CD14-positive monocyte (primary cell): ENCODE data around the gene KRT17. TPM values are rescaled to one million over a fixed set of nuclear protein-coding genes. Genes with fewer than 3 reads are reported as not detected.

ENCODE experiments used
- DNase-seq, 3 donors: peaks; one replicate each; pipeline ENCODE4 v3.0.0-alpha.2; 2011 to 2022
- H2AFZ ChIP-seq: 2 replicates; pipeline ENCODE4 v1.6.0; 2012; ENCODE audit warnings: mild to moderate bottlenecking, low read depth, low read length, inconsistent platforms; ENCODE audit not compliant: insufficient read depth, poor library complexity, severe bottlenecking
- H3K27ac ChIP-seq, 2 donors: 1 replicate in 1 of 2; 2 replicates in 1 of 2; pipeline ENCODE4 v1.5.1; 2012 to 2013; ENCODE audit warnings: low read length in 2 of 2, control low read depth in 1 of 2, inconsistent platforms in 1 of 2, low read depth in 1 of 2, mild to moderate bottlenecking in 1 of 2
- H3K27me3 ChIP-seq, 2 donors: one replicate each; pipeline versions ENCODE4 v1.6.0 to v1.6.1; 2011 to 2013; ENCODE audit warnings: low read length in 2 of 2; ENCODE audit not compliant: control insufficient read depth in 2 of 2, insufficient read depth in 2 of 2
- H3K36me3 ChIP-seq, 2 donors: replicated peaks in 1 of 2; 1 replicate in 1 of 2; 2 replicates in 1 of 2; pipeline versions ENCODE4 v1.5.1 to v1.6.1; 2012 to 2013; ENCODE audit warnings: low read length in 2 of 2, control low read depth in 1 of 2, inconsistent platforms in 1 of 2, mild to moderate bottlenecking in 1 of 2; ENCODE audit not compliant: insufficient read depth in 2 of 2, control insufficient read depth in 1 of 2
- H3K4me1 ChIP-seq, 2 donors: 1 replicate in 1 of 2; 2 replicates in 1 of 2; pipeline versions ENCODE4 v1.5.1 to v1.6.1; 2012 to 2013; ENCODE audit warnings: low read length in 2 of 2, control low read depth in 1 of 2, inconsistent platforms in 1 of 2, mild to moderate bottlenecking in 1 of 2, moderate library complexity in 1 of 2; ENCODE audit not compliant: insufficient read depth in 2 of 2, control insufficient read depth in 1 of 2
- H3K4me2 ChIP-seq: replicated peaks from 2 replicates; pipeline ENCODE3; 2012; ENCODE audit warnings: low read length, moderate library complexity, mild to moderate bottlenecking; ENCODE audit not compliant: poor library complexity, severe bottlenecking; ENCODE audit errors: extremely low read depth
- H3K4me3 ChIP-seq, 3 experiments: fragments of 200-600 bp in 1 of 3; sonication (generic) in 1 of 3; replicated peaks in 1 of 3; 1 replicate in 2 of 3; 2 replicates in 1 of 3; pipeline ENCODE4 v1.5.1; 2011 to 2013; ENCODE audit warnings: low read length in 3 of 3, mild to moderate bottlenecking in 3 of 3, control low read depth in 2 of 3, low read depth in 2 of 3, inconsistent platforms in 1 of 3, moderate library complexity in 1 of 3
- H3K79me2 ChIP-seq: 2 replicates; pipeline ENCODE4 v1.6.0; 2012; ENCODE audit warnings: mild to moderate bottlenecking, control low read depth, inconsistent platforms, low read length, moderate library complexity; ENCODE audit not compliant: insufficient read depth
- H3K9ac ChIP-seq: 2 replicates; pipeline ENCODE4 v1.6.0; 2017; ENCODE audit warnings: low read length, mild to moderate bottlenecking; ENCODE audit not compliant: insufficient read depth, poor library complexity, severe bottlenecking
- H3K9me3 ChIP-seq, 2 donors: replicated peaks in 1 of 2; 1 replicate in 1 of 2; 2 replicates in 1 of 2; pipeline versions ENCODE4 v1.5.1 to v1.6.1; 2012 to 2013; ENCODE audit warnings: low read length in 2 of 2, control low read depth in 1 of 2; ENCODE audit not compliant: control insufficient read depth in 1 of 2, insufficient read depth in 1 of 2
- H4K20me1 ChIP-seq: 2 replicates; pipeline ENCODE4 v1.6.0; 2012; ENCODE audit warnings: mild to moderate bottlenecking, low read length, control low read depth, moderate library complexity; ENCODE audit not compliant: insufficient read depth
- H3K27ac Mint-ChIP-seq, 7 donors: one replicate each; pipeline ENCODE4 v1.8.0; 2020; ENCODE audit warnings: mild to moderate bottlenecking in 7 of 7, mixed read lengths in 7 of 7, moderate library complexity in 6 of 7, inconsistent platforms in 2 of 7
- H3K27me3 Mint-ChIP-seq, 3 donors: one replicate each; pipeline ENCODE4 v1.8.0; 2021 to 2022; ENCODE audit warnings: low read depth in 3 of 3, mild to moderate bottlenecking in 3 of 3, mixed read lengths in 3 of 3, moderate library complexity in 3 of 3, inconsistent platforms in 1 of 3
- H3K36me3 Mint-ChIP-seq, 2 donors: one replicate each; pipeline ENCODE4 v1.8.0; 2020; ENCODE audit warnings: mixed read lengths in 2 of 2, inconsistent platforms in 1 of 2, mild to moderate bottlenecking in 1 of 2
- H3K4me1 Mint-ChIP-seq: one replicate; pipeline ENCODE4 v1.8.0; 2020; ENCODE audit warnings: mild to moderate bottlenecking, mixed read lengths
- H3K4me3 Mint-ChIP-seq, 2 donors: one replicate each; pipeline ENCODE4 v1.8.0; 2020; ENCODE audit warnings: mild to moderate bottlenecking in 2 of 2, mixed read lengths in 2 of 2, moderate library complexity in 1 of 2
- H3K9me3 Mint-ChIP-seq, 7 donors: one replicate each; pipeline ENCODE4 v1.8.0; 2020 to 2022; ENCODE audit warnings: mixed read lengths in 7 of 7, mild to moderate bottlenecking in 6 of 7, moderate library complexity in 6 of 7, inconsistent platforms in 2 of 7
- WGBS: methylation state at CpG from one replicate; pipeline ENCODE4 v1.1.5; 2013; ENCODE audit warnings: missing lambda C conversion rate; ENCODE audit not compliant: insufficient coverage; 5-methylcytosine and 5-hydroxymethylcytosine counted together
- intact Hi-C, 2 donors: fragments of 100-400 bp; cut with micrococcal nuclease; formaldehyde crosslinking; loops; one replicate each; pipeline versions ENCODE4 v1.15.0 to v1.15.1; 2023
- polyA plus RNA-seq, 3 donors: library from polyadenylated mRNA; depleted of rRNA in 1 of 3; unstranded in 2 of 3; stranded (reverse) in 1 of 3; fragments of 300-500 nt in 2 of 3; fragments of >200 nt in 1 of 3; fragmentation: Illumina TruSeq in 2 of 3; gene quantifications; 1 replicate in 2 of 3; 2 replicates in 1 of 3; pipeline ENCODE4 v1.2.3, GENCODE V29; 2012 to 2021
- TF ChIP-seq, protein P1 (sequence below): fragments of 200-600 bp; IDR thresholded peaks from one replicate; pipeline ENCODE4 v1.8.0; 2022; ENCODE audit warnings: antibody characterized with exemption, mild to moderate bottlenecking

KRT17 gene
- polyA plus RNA-seq, 3 donors, result 0.49 TPM; not detected in 2

DNA sequence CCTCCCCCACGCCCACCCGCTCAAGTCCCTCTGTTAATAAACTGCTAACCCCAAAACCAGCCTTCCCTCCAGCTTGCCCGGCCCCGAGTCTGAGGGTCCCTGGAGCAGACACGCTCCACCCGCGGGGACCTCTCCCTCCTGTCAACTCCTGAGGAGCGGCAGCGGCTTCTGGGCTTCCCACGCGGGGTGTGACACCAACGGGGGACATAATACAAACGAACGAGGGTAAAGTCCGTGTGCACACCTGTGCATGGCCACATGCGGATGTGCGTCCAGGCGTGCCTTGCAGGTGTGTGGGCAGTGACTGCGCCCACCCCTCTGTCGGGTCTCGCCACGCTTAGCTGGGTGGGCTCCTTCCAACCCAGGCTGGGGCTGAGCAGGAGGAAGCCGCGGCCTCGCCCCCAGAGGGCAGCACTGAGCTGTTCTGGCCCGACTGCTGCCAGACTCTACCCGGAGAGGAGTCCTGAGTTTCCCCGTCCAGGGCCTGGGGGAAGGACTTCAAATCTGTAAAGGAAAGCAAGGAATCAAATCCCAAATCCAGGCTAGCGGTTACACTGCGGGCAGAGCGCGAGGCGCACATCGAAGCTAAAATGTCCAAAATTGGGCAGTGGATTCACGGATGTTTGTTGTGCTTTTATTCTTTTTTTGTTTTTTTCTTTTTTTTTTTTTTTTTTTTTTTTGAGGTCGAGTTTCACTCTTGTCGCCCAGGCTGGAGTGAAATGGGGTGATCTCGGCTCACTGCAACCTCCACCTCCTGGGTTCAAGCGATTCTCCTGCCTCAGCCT lies 24.2 kb upstream of the KRT17 start:
- no peaks in the 10 kb centered on the region for H3K27me3 ChIP-seq
- no peak overlapping the region for H3K9ac ChIP-seq
- H3K9me3 ChIP-seq, result no peaks in the 10 kb centered on the region
- Mint-ChIP-seq H3K36me3 (no peaks in the 10 kb centered on the region), H3K4me1 (peaks cover 26% of the 10 kb centered on the region), H3K27ac (peak overlapping the region in 3 of 7 donors; percentile 79 to 87 (median 82)), H3K4me3 (peak overlapping the region; percentile 72 to 82), H3K27me3 (peaks cover 2 to 7% (median 6%) of the 10 kb centered on the region in 3 donors), H3K9me3 (no peaks in the 10 kb centered on the region)
- TF ChIP-seq, protein P1, sequence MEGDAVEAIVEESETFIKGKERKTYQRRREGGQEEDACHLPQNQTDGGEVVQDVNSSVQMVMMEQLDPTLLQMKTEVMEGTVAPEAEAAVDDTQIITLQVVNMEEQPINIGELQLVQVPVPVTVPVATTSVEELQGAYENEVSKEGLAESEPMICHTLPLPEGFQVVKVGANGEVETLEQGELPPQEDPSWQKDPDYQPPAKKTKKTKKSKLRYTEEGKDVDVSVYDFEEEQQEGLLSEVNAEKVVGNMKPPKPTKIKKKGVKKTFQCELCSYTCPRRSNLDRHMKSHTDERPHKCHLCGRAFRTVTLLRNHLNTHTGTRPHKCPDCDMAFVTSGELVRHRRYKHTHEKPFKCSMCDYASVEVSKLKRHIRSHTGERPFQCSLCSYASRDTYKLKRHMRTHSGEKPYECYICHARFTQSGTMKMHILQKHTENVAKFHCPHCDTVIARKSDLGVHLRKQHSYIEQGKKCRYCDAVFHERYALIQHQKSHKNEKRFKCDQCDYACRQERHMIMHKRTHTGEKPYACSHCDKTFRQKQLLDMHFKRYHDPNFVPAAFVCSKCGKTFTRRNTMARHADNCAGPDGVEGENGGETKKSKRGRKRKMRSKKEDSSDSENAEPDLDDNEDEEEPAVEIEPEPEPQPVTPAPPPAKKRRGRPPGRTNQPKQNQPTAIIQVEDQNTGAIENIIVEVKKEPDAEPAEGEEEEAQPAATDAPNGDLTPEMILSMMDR, result peak; percentile 85
- peak; percentile 71 to 81 (median 80) for DNase-seq
- peak overlapping the region in 2 of 3 experiments; percentile 15 to 75 for H3K4me3 ChIP-seq
- H3K79me2 ChIP-seq, result no peaks in the 10 kb centered on the region
- H2AFZ ChIP-seq, result peak overlapping the region; percentile 86
- H4K20me1 ChIP-seq, result no peaks in the 10 kb centered on the region
- H3K4me2 ChIP-seq, result peak overlapping the region; percentile 78
- no peak overlapping the region for H3K27ac ChIP-seq
- intact Hi-C loops, result loop anchor here (1.0 to 5.0 kb wide), 4 partner anchors 14 to 846 kb away; no protein-coding TSS in a partner anchor
- WGBS, result 1% methylated on average over 28 of the region's 39 CpGs
- H3K36me3 ChIP-seq, result no peaks in the 10 kb centered on the region
- peaks cover 32 to 36% of the 10 kb centered on the region in 2 donors for H3K4me1 ChIP-seq

DNA sequence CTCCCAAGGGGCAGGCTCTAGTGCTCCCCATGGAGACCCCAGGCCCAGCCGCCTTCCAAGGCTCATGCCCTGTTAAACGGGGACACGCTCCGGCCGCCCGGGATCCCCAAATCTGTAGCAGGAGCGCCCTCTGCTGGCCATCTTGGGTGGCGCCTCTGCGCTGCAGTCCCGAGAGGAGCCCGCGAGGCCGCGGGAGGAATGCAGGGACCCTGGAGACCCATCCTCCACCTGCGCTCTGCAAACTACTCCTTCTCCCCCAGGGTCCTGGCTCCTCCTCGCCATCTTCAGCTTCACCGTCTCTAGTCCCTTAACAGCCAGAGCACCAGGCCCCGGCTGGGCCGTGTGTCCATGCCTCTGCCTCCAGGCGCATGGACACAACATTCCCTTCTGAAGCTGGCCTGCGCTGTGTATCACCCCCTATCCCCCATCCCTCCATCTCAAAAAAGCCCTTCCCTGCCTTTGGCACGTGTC lies 23.6 kb upstream of the KRT17 start:
- TF ChIP-seq, protein P1, result peak; percentile 87
- no peaks in the 10 kb centered on the region for H3K9me3 ChIP-seq
- WGBS, result 1% methylated on average over 22 of the region's 22 CpGs
- H3K79me2 ChIP-seq, result no peaks in the 10 kb centered on the region
- intact Hi-C loops, result loop anchor here (1.0 to 5.0 kb wide), 4 partner anchors 14 to 846 kb away; no protein-coding TSS in a partner anchor
- no peaks in the 10 kb centered on the region for H3K36me3 Mint-ChIP-seq
- H3K4me1 Mint-ChIP-seq, result peaks cover 26% of the 10 kb centered on the region
- H3K9ac ChIP-seq, result no peak overlapping the region
- H3K27me3 ChIP-seq, result no peaks in the 10 kb centered on the region
- no peaks in the 10 kb centered on the region for H3K36me3 ChIP-seq
- H4K20me1 ChIP-seq, result no peaks in the 10 kb centered on the region
- no peak overlapping the region for H3K27ac ChIP-seq
- H3K4me2 ChIP-seq, result peak overlapping the region; percentile 78
- peak overlapping the region in 2 of 7 donors; percentile 25 to 43 for H3K27ac Mint-ChIP-seq
- DNase-seq, result peak; percentile 67 to 78 (median 72)
- peak overlapping the region; percentile 86 for H2AFZ ChIP-seq
- H3K27me3 Mint-ChIP-seq, result peaks cover 2 to 7% (median 6%) of the 10 kb centered on the region in 3 donors
- H3K4me3 Mint-ChIP-seq, result peak overlapping the region; percentile 72 to 82
- peaks cover 32 to 36% of the 10 kb centered on the region in 2 donors for H3K4me1 ChIP-seq
- H3K4me3 ChIP-seq, result peak overlapping the region in 2 of 3 experiments; percentile 15 to 75
- H3K9me3 Mint-ChIP-seq, result no peaks in the 10 kb centered on the region
